Measurements from ENCODE around the gene SYNE1.

DNA sequence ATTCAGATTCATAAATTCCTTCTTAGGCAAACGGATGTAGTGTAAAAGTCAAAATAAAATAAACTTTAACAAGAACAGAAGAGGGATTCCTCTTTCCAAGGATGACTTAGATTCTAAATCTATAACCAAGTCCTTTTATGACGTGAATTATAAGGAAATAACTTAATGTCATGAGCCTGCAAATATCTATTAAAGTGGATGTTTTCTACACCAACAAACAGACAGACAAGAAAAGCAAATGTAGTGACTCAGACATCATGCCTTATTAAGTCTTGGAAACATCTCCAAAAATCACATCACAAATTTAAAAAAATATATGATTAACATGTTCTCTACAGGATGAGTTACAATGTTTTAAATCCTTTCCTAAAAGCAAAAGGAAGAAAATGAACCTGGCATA, 432.6 kb downstream of the SYNE1 start:
- no peak for TF ChIP-seq CBX8 (IDR thresholded peaks at IDR 0.05)
- no peak for TF ChIP-seq NFE2L2 (conservative IDR thresholded peaks at IDR 0.05; ENCODE audit: low read length)
- no peak for TF ChIP-seq USF2 (IDR thresholded peaks at IDR 0.05)
- TF ChIP-seq, protein P1, sequence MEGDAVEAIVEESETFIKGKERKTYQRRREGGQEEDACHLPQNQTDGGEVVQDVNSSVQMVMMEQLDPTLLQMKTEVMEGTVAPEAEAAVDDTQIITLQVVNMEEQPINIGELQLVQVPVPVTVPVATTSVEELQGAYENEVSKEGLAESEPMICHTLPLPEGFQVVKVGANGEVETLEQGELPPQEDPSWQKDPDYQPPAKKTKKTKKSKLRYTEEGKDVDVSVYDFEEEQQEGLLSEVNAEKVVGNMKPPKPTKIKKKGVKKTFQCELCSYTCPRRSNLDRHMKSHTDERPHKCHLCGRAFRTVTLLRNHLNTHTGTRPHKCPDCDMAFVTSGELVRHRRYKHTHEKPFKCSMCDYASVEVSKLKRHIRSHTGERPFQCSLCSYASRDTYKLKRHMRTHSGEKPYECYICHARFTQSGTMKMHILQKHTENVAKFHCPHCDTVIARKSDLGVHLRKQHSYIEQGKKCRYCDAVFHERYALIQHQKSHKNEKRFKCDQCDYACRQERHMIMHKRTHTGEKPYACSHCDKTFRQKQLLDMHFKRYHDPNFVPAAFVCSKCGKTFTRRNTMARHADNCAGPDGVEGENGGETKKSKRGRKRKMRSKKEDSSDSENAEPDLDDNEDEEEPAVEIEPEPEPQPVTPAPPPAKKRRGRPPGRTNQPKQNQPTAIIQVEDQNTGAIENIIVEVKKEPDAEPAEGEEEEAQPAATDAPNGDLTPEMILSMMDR (IDR thresholded peaks at IDR 0.05), result no peak
- TF ChIP-seq REST (IDR thresholded peaks at IDR 0.05), result no peak
- TF ChIP-seq MAZ (IDR thresholded peaks at IDR 0.05; ENCODE audit: borderline replicate concordance, low read depth, low read length), result no peak
- TF ChIP-seq KDM1A (IDR thresholded peaks at IDR 0.05; ENCODE audit: low read depth), result no peak

Data from A549 (cell line).